Central memory CD4-positive, alpha-beta T cell (primary cell): Measurements from ENCODE around the gene NOMO2.
"Not testable (repeated sequence)": the region's sequence is repeated elsewhere in the genome, so short reads cannot be mapped to it uniquely, and the experiment has no call there.

Experiments used
- DNase-seq: peaks from one replicate; pipeline ENCODE4 v3.0.0; 2022

The NOMO2 gene

DNA sequence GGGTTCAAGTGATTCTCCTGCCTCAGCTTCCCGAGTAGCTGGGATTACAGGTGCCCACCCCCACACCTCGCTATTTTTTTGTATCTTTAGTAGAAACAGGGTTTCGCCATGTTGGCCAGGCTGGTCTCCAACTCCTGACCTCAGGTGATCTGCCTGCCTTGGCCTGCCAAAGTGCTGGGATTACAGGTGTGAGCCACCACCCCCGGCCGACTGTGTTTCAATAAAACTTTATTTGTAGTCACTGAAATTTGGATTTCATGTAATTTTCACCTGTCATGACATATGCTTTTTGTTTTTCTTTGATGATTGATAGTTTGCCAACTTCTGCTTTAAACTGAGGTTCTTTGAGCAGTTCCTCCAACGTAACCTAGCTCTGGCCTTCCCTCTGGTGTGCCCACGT lies 12.0 kb upstream of the NOMO2 start:
- not testable (repeated sequence) for DNase-seq

DNA sequence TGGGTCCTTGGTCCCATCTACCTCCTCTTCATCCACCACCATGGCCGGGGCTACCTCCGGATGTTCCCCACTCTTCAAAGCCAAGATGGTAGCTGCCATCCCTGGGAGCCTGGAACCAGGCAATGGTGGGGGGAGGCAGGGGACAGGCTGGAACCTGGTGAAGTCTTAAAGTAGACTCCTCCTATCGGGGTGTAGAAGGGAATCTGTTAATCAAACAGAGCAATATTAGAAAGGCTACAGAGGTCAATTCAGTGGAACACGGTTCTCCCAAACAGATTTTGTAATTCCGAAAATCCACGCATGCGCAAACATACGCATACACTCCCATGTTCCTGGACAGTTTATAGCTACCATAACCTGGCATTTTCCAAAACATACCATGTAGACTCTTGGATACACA lies 11.1 kb upstream of the NOMO2 start:
- not testable (repeated sequence) for DNase-seq

DNA sequence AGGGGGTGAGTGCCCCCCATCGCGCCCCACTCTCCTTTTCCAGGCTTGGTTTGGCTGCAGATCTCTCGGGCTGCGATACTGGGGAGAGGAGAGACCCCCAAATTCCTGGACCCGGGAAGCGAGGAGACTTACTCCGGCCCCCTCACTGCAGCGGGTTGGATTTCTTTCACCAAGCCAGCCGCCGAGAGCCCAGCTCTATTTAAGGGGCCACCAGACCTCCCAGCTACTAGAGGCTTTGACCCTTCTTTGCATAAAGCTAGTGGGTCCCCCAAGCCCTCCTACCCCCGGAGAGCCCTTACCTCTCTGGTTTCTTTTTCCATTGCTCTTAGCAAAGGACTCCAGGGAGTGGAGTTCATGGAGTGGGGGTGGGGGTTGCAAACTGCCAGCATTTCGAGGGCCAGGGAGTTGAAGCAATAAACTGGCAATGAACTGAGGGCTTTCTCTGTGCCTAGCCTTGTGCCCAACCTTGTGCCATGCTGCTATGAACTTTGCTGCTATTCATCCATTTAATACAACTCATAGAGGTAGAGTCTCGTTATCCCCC lies 9.5 kb upstream of the NOMO2 start:
- not testable (repeated sequence) for DNase-seq

DNA sequence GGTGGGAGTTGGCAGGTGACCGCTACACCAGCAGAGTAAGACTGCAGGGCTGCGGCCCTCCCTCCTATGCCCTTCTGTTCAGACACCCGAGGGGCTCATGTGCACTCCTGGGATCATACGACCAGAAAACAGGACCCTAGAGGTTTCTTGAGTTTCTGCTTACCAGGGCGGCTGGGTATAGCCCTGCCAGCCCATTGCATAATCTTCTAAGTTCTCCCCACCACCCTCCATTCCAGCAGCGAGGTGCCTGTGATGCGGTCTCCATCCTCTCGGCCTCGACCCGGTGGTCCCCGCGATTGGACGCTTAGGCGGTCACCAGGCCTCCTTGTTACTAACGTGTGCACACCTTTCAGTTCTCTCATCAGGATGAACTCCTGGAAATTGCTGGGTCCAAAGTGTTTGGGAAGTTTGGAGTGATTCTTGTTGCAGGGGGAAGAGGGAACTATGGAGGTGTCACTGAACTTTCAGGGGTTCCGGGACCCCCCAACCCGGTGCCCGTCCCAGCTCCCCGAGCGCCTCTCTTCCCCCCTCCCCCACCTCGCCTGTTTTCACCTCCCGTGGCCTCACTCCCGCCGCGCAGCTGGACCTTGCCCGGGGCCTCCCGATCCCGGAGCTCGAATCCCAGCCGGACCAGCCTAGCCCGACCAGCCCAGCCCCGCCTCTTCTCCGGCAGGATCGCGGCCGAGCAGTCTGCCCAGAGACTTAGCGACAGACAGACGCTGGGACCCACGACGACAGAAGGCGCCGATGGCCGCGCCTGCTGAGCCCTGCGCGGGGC lies 8.8 kb upstream of the NOMO2 start:
- DNase-seq = not testable (repeated sequence)

DNA sequence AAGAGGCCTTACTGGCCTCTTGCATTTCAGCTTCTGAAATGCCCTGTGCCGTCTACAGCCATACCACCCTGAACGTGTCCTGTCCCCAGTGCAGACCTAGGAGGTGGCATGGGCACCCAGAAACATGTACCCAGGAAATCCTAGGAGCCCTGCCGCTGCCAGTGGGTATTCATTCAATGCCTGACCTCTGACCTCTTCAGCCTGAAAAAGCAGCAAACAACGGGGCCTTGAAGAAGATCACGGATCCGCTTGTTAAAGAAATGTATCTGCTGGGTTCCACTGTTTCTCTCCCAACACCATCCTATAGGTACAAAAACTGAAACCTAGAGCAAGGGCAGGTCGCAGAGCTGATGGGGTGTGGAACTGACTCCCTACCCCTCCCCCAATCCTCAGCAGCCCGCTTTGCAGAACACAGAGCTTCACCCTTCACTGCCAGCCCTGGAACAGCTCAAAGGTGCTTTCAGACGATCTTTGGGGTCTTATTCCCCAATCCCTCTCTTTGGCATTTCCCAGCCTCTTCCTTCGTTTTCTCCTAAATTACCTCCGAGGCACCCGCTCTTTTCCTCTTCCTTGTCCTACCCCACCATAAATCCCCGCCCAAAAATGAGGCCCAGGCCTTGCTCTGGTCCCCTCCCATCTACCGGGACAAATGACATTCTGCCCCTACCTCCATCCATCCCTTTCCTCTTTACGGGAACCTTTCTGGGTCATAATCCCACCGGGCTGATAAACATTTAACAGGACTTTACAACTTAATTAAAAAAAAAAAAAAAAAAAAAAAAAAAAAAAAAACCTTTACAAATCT lies 1.3 kb downstream of the NOMO2 start:
- DNase-seq = not testable (repeated sequence)

DNA sequence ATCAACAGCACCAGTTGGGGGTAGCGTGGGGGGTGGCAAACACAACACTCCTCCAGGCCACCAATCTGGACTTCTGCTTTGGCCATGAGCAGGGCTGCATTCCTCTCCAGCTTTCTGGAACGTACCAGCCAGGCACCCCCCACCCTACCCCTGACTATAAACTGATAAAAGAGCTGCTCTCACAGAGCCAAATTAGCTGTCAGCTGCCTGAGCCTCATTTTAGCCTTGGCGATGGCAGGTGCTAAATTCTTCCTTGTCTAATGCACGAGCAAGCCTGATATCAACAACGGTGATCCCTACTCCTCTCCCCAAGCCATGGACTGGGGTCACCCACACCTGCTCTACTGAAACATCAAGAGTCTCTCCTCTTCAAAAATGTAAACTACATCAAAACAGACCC lies 8.2 kb downstream of the NOMO2 start:
- DNase-seq = not testable (repeated sequence)

DNA sequence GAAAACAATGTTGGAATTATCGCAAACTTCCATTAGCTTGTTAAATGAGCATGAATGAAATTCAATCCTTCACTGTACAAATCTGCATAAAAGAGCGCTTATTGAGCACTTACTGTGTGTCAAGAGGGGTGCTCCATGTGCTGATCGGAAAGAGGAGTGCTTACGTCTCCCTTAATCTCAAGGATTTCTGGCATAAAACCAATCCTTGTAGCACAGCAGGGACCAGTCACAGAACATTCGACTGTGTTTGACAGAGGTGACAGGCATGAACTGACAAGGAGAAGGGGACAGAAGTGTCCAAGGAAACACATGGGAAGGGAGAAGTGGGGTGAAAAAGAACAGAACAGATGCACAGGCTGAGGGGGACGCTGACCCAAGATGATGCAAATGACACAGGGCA lies 14.5 kb downstream of the NOMO2 start:
- DNase-seq = not testable (repeated sequence)

DNA sequence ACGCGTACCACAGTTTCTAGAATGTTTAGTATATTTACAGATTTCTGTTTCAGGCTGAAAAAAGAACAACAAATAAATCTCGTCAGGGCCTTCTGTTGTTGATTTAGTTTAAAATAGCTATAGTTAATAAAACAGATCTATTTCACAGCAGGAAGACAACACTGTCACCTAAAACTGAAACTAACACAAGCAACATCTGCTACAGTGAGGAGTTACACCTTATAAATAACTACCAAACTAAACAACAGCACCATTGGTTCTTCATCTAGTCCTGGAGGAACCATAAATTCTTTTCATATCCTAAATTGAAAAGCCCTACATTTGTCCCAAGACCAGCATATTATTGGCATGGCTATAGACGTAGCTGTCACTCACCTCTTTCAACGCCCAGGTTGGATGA lies 15.0 kb downstream of the NOMO2 start:
- not testable (repeated sequence) for DNase-seq

DNA sequence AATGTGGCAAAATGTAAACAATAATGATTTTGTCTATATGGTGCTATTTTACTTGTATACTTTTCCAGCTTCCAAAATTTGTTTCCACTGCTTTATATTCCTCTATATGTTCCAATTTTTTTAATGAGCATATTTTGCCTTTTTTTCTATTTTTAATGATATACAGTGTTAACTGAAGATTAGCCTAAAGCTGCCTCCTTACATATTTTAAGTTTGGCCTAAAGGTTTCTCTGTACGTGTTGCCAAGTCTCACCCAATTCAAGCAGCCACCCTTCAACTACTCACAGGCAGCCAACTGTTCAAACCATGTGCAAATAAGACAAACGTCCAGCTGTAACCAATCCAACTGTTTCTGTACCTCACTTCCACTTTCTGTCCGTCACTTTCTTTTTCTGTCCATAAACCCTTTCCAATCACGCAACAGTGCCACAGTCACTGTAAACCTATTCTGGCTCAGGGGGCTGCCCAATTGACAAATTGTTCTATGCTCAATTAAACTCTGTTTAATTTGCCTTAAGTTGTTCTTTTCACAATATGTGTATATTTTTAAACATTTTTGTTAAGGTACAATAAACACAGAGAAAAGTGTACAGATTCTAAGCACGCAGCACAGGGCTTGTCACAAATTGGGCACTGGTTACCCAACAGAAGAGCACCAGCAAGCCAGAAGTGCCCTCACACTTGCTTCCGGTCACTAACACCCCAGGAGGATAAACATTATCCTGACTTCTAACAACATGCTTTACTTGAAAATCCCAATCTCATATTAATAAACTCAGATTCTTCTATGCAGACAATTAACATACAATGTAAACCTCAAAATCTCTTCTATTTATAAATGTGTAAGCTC lies 17.4 kb downstream of the NOMO2 start:
- DNase-seq = not testable (repeated sequence)

DNA sequence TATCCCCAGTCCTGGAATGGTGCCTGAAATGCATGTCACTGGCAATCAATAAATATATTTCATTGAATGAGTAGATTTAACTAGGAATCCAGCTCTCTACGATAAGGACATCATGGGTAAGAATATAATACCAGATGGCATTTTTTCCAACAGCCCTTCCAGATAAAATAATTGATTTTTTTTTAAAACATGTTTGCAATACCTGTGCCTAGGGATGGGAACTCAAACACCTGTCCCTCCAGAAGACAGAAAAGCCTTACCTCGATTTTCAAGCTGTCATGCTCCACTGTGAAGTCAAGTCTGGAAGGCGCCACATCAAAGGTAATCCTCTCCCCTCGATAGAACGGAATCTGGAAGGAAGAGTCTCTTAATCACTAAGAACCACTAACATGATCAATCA lies 20.0 kb downstream of the NOMO2 start:
- not testable (repeated sequence) for DNase-seq

DNA sequence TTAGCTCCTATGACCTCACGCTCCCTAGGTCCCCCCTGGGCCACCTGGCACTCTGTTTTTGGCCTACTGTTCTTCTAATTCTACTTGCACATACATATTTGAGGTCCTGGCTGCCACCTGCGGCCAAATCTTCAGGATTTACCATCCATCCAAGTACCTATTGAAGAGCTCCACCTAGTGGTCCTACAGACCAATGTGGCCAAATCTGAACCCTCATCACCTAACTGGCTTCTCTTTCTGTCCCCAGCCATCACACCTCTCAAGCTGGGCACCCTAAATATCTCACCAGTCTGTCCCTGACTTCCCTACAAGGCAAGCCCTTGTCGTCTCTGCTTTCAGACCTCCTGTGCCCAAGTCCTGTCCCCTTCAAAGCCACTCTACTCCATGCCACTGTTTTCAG lies 24.9 kb downstream of the NOMO2 start:
- DNase-seq = not testable (repeated sequence)

DNA sequence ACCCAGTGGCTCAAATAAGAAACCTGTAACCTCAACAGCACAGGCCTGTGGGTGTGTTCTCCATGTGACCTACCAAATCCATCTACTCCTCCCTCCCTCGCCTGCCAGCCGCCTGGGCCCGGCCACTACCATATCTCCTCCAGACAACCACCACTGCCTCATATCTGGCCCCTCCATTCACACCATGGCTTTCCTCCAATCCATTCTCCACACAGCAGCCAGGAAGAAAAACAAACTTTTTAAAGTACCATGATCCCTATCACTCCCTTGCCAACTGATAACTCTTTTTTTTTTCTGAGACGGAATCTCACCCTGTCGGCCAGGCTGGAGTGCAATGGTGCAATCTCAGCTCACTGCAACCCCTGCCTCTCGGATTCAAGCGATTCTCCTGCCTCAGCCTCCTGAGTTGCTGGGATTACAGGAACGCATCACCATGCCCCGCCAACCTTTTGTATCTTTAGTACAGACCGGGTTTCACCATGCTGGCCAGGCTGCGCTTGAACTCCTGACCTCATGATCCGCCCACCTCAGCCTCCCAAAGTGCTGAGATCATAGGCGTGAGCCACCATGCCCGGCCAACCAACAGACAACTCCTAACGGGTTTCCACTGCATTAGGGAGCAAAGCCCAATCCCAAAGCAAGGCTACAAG lies 26.3 kb downstream of the NOMO2 start:
- not testable (repeated sequence) for DNase-seq

DNA sequence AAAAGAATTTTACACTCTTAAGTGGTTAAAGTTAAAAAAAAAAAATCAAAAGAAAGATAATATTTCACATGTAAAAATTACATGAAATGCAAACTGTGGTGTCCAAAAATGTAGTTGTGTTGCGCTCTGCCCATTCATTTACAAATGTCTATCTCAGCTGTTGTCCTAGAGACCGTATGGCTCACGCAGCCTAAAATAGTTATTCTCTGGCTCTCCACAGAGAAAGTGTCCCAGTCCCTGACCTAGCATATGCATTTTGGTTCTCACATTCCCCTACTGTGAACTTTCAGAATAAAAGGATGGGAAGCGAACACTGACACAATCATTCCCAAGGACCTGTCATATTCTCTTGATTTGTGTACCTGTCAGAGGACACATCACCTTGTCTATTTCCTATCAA lies 27.6 kb downstream of the NOMO2 start:
- DNase-seq = not testable (repeated sequence)

DNA sequence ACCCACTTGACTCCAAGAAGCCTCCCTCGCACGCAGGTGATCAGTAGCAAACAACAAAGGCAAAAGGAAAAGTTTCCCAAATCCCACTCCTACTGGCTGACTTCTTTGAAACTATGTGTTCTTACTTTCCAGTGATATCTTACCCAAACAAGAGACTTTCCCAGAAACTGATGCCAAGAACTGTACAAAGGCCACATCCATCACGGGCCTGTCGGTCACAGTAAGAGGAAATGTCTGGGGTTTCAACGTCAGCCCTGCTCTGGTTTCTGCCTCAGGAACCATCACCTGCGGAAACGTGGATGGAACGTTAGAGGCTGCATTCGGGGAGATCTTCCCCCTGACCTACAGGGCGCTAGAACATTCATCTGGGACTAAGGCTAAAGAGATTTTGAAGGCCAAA lies 30.6 kb downstream of the NOMO2 start:
- not testable (repeated sequence) for DNase-seq

DNA sequence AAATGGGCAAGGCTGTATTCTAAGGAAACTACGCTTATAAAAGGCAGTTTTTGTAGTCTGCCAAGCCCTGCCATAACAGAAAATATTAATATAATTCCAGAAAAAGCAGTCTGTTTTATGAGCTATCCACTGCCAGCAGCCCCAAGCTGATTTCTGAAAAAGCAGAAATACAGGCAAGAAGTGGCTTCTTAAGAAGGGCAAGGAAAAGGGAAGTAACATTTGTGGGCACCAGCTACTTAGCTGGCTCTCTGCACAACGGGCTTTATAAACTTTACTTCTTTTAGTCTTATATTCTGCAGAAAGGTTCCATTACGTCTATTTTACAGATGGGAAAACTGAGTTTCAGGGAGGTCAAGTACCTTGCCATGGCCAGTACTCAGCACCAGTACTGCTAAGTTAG lies 31.6 kb downstream of the NOMO2 start:
- DNase-seq = not testable (repeated sequence)

DNA sequence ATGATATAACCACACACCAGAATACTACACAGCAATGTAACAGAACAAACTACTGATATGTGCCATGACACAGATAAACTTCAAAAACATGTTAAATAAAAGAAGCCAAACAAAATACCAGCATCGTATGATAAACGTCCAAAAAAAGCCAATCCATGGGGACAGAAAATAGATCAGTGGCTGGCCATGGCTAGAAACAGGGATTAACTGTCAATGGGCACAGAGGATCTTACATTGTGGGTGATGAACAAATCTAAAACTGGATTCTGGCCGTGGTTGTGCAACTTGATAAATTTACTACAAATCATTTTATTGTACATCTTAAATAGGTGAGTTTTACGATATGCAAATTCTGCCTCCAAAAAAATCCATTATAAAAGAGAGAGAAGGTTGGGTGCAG lies 35.4 kb downstream of the NOMO2 start:
- DNase-seq = not testable (repeated sequence)

DNA sequence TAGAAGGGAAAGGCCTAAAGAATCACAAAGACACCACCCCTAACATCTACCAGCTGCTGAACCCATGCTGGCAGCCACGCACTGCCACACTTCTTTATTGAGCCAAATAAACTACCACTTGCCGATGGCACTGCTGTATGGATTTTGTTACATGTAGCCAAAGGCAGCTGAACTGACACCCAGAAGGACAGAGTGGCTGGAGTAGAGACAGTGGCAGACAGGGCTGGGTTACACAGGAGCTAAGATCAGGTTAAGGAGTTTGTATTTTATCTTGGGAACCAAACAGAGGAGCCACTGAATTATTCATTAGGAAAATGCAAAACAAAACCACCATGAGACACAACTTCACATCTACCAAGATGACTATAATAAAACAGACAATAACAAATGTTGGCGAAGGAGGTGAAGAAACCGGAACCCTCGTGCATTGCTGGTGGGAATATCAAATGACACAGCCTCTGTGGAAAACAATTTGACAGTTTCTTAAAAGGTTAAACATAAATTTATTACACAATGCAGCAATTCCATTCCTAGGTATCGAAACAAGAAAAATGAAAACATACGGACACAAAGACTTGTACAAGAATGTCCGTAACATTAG lies 35.9 kb downstream of the NOMO2 start:
- DNase-seq = not testable (repeated sequence)

DNA sequence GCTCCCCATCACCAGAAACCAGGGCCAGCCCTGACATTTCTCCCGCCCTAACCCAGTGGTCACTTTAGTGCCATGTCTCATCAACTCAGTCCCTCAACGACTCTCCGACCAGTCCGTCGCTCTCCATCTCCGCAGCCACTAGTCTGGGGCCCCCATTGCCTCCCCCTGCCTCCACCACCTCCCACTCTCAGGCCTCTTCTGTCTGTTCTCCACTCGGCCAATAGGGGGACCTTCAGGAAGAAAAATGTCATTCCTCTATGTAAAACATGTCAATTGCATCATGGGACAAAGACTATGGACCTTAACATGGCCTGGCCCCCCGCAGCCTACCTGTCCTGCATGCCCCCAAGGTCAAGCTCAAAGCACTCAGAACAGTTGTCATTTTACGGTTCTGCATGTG lies 39.3 kb downstream of the NOMO2 start:
- DNase-seq = not testable (repeated sequence)

DNA sequence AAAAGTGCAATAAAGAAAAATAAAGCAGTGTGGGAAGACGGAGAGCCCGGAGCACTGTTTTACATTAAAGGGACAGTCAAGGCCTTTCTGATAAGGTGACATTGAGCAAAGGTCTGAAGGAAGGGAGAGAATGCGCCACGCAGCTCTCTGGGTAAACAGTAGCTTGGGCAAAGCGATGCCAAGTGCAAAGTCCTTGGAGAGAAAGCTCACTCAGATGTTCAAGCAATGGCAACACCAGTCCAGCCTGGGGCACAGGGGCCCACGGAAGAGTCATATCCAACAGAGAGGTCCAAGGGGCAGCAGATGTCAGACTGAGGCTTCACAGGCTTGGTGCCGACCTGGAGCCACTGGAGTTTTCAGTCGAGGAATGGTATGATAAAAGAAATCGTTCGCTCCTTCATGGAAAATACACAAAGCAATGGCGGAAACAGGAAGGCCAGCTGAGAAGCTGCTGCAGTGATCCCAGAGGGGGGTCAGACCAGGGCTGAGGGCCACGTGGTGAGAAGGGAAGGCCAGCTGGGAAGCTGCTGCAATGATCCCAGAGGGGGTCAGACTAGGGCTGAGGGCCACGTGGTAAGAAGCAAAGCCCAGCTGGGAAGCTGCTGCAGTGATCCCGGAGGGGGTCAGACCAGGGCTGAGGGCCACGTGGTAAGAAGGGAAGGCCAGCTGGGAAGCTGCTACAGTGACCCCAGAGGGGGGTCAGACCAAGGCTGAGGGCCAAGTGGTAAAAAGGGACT lies 40.3 kb downstream of the NOMO2 start:
- not testable (repeated sequence) for DNase-seq

DNA sequence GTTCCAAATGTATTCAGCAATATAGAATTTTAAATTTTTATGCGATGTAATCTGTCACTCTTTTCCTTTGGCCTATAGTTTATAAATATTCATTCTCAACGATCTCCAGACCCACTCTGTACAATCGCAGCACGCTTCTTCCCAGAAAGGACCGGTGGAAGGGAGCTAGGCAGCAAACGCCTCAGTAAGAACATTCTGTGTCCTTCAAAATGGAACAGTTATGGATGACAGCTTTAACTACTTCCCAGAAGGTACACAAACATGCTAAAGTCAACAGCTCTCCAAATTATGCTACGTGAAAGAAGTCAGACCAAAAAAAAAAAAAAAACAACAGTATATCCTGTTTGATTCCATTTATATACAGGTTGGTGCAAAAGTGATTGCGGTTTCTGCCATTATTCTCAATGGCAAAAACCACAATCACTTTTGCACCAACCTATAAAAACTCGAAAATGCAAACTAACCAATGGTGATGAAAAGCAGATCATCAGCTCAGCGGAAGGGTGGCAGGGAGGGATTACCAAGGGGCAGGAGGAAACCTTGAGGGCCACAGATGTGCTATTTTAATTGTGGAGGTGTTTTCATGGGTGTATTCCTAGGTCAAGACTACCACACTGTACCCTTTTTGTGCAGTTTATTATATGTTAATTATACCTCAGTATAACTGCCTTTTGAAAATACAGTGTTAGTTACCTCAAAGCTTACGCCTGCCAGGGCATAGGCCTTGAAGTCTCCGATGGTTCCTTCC lies 43.2 kb downstream of the NOMO2 start:
- not testable (repeated sequence) for DNase-seq
